ENCODE data around the gene SRRM2.
"Not testable (repeated sequence)": the region's sequence is repeated elsewhere in the genome, so short reads cannot be mapped to it uniquely, and the experiment has no call there.

The SRRM2 gene

GRCh38 chr16:2715064-2715463, 37.4 kb upstream of the SRRM2 start:
- no peak for DNase-seq (ENCODE audit: low spot score)

- DNase-seq (ENCODE audit: low spot score) = no peak
Observed at GRCh38 chr16:2715519-2715918, 36.9 kb upstream of the SRRM2 start.

- no peak for DNase-seq (ENCODE audit: low spot score)
Observed at GRCh38 chr16:2715966-2716885, 36.2 kb upstream of the SRRM2 start.

- no peak for DNase-seq (ENCODE audit: low spot score)
Observed at GRCh38 chr16:2716948-2717347, 35.5 kb upstream of the SRRM2 start.

GRCh38 chr16:2717383-2718263, 34.8 kb upstream of the SRRM2 start:
- no peak for DNase-seq (ENCODE audit: low spot score)

GRCh38 chr16:2719328-2720063, 32.9 kb upstream of the SRRM2 start:
- DNase-seq (ENCODE audit: low spot score) = no peak

- no peak for DNase-seq (ENCODE audit: low spot score)
Observed at GRCh38 chr16:2720064-2720457, 32.4 kb upstream of the SRRM2 start, which contains the start of gene PRSS27. TSS of gene PRSS27 (minus strand) at chr16:2720224. CDS start at chr16:2720160, 64 bp downstream.

GRCh38 chr16:2720719-2721633, 31.5 kb upstream of the SRRM2 start:
- peak; percentile 54 for DNase-seq (ENCODE audit: low spot score)

GRCh38 chr16:2721634-2722173, 30.7 kb upstream of the SRRM2 start:
- DNase-seq (ENCODE audit: low spot score) = not testable (repeated sequence)

GRCh38 chr16:2724088-2724676, 28.3 kb upstream of the SRRM2 start:
- DNase-seq (ENCODE audit: low spot score) = no peak

GRCh38 chr16:2724816-2725348, 27.6 kb upstream of the SRRM2 start:
- DNase-seq (ENCODE audit: low spot score) = no peak

- DNase-seq (ENCODE audit: low spot score) = no peak
Observed at GRCh38 chr16:2726923-2727322, 25.5 kb upstream of the SRRM2 start.

GRCh38 chr16:2728034-2728433, 24.4 kb upstream of the SRRM2 start:
- DNase-seq (ENCODE audit: low spot score) = no peak

GRCh38 chr16:2734844-2735515, 17.5 kb upstream of the SRRM2 start:
- DNase-seq (ENCODE audit: low spot score) = no peak

- no peak for DNase-seq (ENCODE audit: low spot score)
Observed at GRCh38 chr16:2736476-2737237, 15.8 kb upstream of the SRRM2 start.

GRCh38 chr16:2737238-2737605, 15.2 kb upstream of the SRRM2 start:
- DNase-seq (ENCODE audit: low spot score) = no peak

- no peak for DNase-seq (ENCODE audit: low spot score)
Observed at GRCh38 chr16:2737895-2738418, 14.5 kb upstream of the SRRM2 start.

GRCh38 chr16:2738615-2739014, 13.8 kb upstream of the SRRM2 start:
- no peak for DNase-seq (ENCODE audit: low spot score)
